GM19463 (cell line): ENCODE results near the gene CCDC181.
"Not testable (repeated sequence)": the region's sequence is repeated elsewhere in the genome, so short reads cannot be mapped to it uniquely, and the experiment has no call there.

ENCODE experiments used
- ATAC-seq: cut with Tn5 transposase; IDR thresholded peaks from one replicate; pipeline ENCODE4 v1.9.1; 2021; ENCODE audit warnings: mild to moderate bottlenecking, moderate library complexity; ENCODE audit not compliant: unreplicated experiment

The CCDC181 gene

DNA sequence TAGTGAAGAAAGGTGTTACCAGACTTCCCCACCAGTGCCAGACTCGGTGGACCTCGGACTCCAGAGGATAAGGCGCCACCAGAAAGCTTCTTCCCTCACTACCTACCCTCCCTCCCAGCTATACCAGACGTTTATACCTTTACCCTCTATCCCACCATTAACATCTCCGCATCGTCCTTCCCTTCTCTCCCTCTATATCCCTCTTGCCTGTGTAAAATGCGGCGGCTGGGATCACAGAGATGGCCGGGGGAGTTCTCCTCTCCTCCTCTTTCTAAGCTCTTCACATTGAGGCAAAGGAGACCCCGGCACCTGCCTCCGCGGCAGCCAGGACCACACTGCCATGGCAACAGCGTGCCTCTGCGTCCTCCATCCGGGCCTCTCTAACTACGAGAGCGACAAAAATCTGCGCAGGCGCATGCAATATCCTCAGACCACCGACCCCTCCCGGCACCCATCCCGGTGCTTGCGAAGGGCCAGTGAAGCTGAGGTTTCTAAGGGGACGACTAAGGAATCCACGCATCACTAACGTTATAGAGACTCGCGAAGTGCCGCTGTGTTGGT lies at the start of gene CCDC181:
Gene CCDC181 (minus strand): TSS at position 394 of the 561 bp plus-strand sequence. CDS start 2,547 bp downstream, outside the sequence.
- ATAC-seq = peak; percentile 96

GRCh38 chr1:169475806-169476387 lies 48.6 kb upstream of the CCDC181 start:
- ATAC-seq = no peak

- ATAC-seq = no peak
Observed at GRCh38 chr1:169474302-169474995, 47.2 kb upstream of the CCDC181 start.

DNA sequence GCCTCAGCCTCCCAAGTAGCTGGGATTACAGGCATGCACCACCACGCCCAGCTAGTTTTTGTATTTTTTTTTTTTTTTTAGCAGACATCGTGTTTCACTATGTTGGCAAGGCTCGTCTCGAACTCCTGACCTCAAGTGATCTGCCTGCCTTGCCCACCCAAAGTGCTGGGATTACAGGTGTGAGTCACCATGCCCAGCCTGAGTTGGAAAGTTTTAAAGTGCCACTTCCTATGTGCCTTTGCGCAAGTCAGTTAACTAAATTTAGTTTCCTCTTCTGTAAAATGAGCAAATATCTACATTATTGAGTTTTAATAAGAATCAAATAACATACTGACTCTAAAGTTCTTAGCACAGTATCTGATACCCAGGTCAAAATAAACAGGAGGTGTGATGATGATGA lies 46.1 kb upstream of the CCDC181 start:
- no peak for ATAC-seq

DNA sequence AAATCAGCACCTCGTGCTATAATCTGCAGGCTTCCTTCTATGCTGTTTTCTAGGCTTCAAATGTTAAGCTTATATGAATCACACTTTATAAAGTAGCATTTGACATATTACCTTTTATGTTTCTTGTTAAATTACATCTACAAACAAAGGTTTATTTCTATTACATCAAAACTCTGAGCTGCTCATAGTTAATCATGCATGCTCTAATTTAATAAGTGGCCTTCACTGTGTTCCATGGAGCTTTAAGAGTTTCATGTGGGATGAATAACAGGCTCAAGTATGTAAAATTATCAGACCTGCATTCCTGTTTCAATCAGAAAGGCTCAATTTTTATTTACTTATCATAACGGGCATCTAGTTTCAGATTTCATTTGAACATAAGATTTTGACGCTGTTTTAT lies 45.5 kb upstream of the CCDC181 start:
- no peak for ATAC-seq

GRCh38 chr1:169468982-169469381 lies 41.7 kb upstream of the CCDC181 start:
- no peak for ATAC-seq

DNA sequence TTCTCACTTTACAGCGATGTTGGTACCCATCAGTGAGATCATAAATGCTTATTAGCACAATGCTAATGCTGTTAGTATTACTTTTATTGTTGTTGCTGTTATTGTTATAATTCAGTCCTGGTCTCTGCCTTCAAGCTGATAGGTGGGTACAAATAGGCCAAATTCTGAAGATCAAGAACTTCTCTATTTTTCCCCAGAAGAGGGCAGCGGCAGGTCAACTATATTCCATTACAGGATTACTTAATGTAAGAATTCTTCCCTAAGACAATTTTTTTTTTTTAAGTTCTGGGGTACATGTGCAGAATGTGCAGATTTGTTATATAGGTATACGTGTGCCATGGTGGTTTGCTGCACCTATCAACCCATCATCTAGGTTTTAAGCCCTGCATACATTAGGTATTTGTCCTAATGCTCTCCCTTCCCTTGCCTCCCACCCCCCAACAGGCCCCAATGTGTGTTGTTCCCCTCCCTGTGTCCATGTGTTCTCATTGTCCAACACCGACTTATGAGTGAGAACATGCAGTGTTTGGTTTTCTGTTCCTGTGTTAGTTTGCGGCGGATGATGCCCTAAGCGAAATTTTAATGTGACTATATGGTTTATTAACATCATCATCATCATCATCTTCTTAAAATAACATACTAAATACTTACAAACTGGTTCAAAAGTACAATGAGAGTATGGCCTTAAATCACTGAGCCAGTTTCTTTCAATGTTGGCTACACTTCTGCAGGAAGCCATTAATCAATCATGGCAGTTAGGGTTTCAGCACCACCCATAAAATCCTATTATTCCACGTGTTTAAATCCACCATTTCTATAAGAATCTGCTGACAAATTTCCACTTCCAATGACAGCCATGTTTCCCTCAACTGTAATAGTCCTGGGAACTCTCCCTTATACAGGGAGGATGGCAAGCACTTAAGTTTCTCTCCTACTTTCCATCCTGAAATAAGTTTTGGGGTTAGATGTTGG lies 39.3 kb upstream of the CCDC181 start:
- ATAC-seq = no peak

DNA sequence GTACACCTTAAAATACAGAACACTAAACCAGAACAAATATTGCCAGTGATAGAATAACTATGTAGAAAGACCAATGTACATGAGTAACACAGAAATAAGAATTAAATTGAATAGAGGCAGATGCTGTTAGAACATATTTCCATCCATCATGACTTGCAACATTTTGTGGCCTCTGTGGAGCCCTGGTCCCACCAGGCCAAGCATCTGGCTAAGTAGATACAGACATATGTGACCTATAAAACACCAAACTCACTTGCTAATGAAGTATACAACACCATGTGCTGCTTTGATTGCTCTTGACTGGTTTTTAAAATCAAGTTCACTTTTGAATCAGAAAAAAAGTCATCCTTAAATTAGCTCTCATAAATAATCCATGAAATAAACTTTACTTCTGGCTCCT lies 38.0 kb upstream of the CCDC181 start:
- ATAC-seq = no peak

GRCh38 chr1:169462385-169462784 lies 35.1 kb upstream of the CCDC181 start:
- ATAC-seq = no peak

GRCh38 chr1:169461390-169462000 lies 34.2 kb upstream of the CCDC181 start:
- ATAC-seq = no peak

- no peak for ATAC-seq
Observed at GRCh38 chr1:169460191-169460833, 33.0 kb upstream of the CCDC181 start.

- ATAC-seq = no peak
Observed at GRCh38 chr1:169457443-169457842, 30.2 kb upstream of the CCDC181 start.

GRCh38 chr1:169456029-169456428 lies 28.8 kb upstream of the CCDC181 start:
- ATAC-seq = no peak

DNA sequence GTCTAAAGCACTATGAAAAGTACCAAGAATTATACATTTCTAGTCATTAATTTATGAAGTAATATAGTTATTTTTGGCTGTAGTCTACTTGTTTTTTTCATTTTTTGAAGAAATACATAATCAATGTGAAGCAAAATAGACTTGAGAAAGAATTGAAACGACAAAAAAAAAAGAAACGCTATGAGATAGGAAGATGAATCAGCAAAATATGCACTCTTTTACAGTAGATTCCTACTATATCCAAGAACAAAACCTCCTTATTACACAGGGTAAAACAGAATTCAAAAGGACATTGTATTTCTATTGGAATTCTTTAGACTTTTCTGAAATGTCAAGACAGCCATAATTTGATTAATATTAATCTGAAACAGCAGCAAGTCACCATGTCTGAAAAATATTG lies 25.6 kb upstream of the CCDC181 start:
- ATAC-seq = no peak

DNA sequence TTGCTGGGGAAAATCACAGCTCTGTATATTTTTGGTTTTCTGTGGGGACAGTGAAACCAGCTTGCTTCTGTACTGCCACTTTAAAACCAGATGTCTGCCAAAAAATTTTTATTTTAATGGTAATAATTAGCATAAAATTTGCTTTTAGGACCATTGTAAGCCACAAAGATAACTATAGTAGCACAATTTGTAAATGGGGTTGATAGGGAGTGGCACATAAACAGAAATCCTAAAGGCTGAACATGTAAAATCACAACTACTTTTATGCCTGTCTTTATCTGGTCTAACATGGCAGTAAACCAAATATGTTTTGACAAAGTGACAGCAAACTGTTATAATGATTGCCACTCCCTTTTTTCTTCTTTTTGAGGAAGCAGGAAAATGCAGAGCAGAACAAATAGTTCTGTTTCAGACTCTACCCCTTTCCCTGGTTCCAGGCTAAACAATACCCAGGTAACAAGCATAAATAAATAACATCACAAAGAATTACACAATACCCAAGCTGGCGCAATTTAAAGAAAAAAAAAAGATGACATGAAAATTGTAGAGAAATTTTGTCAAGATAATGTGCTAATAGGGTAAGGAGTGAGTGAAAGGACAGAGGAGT lies 24.0 kb upstream of the CCDC181 start:
- no peak for ATAC-seq

GRCh38 chr1:169443923-169444322 lies 16.6 kb upstream of the CCDC181 start:
- no peak for ATAC-seq

GRCh38 chr1:169426174-169426705 lies 1.0 kb downstream of the CCDC181 start:
- no peak for ATAC-seq

DNA sequence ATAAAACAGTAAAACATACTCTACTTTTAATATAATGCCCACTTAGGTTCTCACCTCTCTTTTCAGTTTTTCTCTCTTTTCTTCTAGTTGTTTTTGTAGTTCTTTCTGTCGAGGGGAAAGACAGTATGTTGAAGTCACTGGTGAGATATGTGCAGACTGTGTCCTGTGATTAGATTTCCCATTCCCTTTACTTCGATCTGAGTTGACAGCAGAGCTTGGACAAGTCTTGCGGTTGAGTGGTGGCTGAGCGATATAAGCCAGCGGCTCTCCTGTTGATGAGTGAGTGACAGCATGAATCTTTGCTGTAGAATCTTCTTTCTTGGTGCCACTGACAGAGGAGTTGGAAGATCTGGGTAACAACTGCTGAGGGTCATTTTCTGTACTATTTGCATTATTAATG lies 6.0 kb downstream of the CCDC181 start:
- no peak for ATAC-seq

- no peak for ATAC-seq
Observed at GRCh38 chr1:169414952-169415351, 12.3 kb downstream of the CCDC181 start.

DNA sequence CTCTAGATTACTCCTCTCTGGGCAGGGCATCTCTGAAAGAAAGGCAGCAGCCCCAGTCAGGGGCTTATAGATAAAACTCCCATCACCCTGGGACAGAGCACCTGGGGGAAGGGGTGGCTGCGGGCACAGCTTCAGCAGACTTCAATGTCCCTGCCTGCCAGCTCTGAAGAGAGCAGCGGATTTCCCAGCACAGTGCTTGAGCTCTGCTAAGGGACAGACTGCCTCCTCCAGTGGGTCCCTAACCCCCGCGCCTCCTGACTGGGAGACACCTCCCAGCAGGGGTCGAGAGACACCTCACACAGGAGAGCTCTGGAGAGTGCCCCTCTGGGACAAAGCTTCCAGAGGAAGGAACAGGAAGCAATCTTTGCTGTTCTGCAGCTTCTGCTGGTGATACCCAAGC lies 18.9 kb downstream of the CCDC181 start:
- ATAC-seq = not testable (repeated sequence)
